ENCODE data around the gene RAPGEF2.
A peak's percentile ranks its signal among the peaks of the same experiment; 100 is the strongest.

Gene RAPGEF2

DNA sequence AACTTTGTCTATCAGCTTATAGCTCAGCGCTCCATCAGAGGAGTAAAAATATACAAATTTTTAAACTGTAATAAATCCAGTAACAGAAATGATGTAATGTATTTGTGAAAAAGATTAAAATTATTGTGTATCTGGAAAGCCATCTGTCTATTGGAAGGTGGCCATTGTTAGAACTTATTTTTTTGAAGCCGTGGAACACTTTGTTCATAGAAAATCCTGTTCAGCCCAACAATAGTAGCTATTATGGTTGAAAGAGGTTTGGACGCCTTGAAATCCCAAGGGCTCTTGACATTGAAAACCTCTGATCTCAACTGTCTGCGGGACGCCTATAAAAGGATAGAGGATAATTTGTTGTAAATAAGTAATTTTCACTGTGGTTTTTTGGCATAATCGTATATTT, 98.3 kb downstream of the RAPGEF2 start:
- DNase-seq, result peak; percentile 47

DNA sequence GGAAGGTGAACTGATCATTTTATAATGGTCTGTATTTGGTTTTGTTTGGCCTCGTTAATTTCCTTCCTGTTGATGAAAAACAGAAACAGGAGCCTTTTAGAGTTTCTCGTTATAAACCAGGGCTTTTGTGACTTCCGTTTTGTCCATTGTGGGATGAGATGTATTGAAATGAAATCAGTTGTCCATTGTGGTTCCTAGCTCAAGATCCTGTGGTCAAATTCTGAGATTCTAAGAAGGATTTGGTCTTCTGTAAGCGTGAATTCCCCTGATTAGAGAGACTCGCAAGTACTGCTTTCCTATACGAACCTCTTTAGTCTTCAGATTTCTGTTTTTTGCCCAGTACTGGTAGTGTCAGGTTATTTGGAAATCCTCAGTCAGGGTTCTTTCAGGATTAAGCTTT, 101.7 kb downstream of the RAPGEF2 start:
- no peak for DNase-seq

- no peak for DNase-seq
These were observed 102.6 kb downstream of the RAPGEF2 start for GRCh38 chr4:159205466-159205865.

DNA sequence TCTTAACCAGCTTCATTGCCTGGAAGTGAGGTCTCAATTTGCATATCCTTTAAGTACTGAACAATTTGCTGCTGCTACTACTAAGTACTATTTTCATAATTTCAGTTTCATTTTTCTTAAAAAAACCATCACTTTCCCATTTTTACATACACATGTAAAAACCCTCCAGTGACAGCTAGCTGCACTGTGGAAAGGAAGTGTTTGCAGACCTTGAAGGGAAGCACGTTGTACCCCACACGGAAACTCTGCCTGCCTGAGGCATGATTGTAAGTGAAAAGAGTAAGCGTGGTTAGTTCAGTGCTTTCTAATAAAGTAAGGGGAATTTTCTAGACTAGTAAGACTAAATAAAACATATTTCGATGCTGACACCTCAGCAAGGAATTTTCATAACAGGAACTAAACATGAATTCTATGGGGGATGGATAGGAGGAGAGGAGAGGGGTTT, 103.6 kb downstream of the RAPGEF2 start:
- DNase-seq, result no peak

GRCh38 chr4:159209249-159209648, 106.4 kb downstream of the RAPGEF2 start:
- DNase-seq, result no peak

DNA sequence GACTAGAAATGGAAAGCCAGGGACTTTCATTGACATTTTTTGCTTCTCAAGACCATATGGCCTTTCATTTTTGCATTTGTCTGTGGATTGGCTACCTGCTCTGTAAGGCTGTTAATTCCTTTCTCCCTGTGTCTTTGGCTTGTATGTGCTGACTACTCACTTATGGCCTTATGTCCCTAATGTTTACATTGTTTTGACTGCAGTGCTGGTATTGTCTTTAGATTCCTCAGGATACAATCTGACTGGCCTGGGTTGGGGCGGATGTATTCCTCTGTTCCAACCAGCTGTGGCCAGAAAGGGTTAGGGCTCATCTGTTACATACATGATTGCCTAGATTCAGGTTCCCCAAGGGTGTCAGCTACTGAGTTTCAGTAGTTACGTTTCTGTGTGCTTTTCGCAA, 108.1 kb downstream of the RAPGEF2 start:
- DNase-seq, result no peak

- DNase-seq, result no peak
These were observed 109.9 kb downstream of the RAPGEF2 start for GRCh38 chr4:159212675-159213293.

DNA sequence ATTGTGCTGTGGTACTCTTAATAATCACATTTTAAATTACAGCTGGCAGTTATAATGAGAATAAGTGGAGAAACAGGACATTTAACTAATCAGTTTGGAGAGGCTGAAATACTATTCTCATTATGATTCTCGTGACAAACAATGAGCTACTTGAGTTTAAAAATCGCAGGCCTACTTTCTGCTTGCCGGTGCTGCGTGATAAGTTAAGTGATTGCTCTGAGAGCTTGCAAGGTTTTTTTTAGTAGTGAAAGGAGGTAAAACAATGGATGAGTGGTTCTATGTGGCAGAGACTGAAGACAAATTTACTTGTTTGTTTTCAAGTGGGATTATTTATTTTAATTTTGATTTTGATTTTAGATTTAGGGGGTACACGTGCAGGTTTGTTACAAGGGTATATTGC, 114.0 kb downstream of the RAPGEF2 start:
- peak; percentile 9 for DNase-seq

- no peak for DNase-seq
These were observed 117.0 kb downstream of the RAPGEF2 start for GRCh38 chr4:159219862-159220261.

DNA sequence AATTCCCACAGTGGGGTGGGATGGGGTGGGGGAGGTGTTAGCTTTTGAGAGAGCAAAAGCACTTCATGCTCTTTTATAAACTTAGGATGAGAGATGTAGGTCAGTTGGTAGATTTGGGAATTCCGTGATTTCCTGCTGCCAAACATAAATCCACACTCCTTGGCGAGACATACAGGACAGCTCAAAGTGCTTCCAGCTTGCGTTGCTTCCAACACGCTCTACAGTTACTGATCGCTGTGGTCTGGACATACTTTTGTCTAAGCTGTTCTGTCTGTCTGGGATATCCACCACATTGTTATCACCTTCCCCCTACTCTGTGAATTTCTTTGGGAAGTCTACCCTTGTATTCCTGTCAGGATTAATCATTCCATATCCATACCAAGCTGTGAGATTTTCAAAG, 117.5 kb downstream of the RAPGEF2 start:
- no peak for DNase-seq

GRCh38 chr4:159221280-159221679, 118.4 kb downstream of the RAPGEF2 start:
- DNase-seq, result no peak

DNA sequence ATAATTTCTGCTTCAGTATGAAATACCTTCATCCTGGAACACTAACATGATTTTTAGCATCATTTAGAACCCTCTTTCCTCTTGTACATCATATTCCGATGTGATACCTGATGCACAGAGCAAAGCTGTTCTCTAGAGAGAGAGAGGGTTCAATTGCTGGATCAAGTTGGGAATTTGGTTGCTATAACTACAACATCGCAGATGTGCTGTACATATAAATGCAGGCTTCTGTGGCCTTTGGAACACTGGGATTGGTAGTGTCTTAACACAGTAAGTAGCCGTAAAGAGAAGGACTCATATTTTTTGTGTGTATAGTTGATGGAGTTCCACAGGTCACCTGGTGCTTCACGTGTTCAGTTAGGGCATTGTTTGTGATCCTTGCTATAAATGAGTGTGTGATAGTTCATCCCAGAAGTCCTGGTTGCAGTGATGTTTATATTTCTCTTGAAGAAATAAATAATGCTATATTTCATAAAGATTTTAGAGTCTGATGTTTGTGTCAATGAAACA, 119.2 kb downstream of the RAPGEF2 start:
- DNase-seq, result no peak

DNA sequence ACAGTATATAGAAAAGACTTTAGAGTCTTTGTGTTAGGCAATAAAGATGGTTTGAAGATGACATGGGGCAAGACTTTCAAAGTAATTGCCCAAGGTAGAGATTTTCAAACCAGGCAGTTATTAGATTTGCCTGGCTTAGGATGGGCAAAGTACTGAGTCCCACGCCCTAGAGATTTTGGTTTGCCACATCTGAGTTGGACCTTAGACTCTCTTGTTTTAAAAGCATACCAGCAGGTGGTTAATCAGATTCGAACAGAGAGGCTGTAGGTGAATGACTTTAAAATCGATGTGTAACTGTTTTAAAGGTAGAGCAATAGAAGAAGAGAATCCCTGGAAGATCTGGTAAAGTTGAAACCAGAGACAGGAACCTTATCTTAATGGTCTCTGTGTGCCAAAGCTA, 121.5 kb downstream of the RAPGEF2 start:
- DNase-seq, result no peak

GRCh38 chr4:159227378-159227777, 124.5 kb downstream of the RAPGEF2 start:
- DNase-seq, result no peak

DNA sequence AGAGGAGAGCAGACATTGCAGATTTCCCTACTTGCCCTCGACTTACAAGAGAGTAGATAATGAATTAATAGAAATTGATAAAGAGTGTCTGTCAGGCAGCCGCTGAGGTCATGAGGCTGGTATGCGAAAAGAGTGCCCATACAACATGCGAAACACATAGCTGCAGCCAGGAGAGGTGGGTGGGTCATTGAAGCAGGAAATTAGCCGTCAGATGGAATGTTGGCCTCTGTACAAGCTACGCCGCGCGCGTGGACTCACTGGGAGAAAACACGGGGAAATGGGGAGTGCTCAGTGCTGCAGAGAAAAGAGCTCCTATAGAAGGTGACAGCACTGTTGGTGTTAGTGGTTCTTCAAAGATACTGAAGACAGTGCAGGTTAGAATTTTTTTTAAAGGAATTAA, 125.1 kb downstream of the RAPGEF2 start:
- DNase-seq, result no peak

GRCh38 chr4:159229164-159229563, 126.3 kb downstream of the RAPGEF2 start:
- DNase-seq, result no peak

- DNase-seq, result no peak
These were observed 129.7 kb downstream of the RAPGEF2 start for GRCh38 chr4:159232465-159233106.

DNA sequence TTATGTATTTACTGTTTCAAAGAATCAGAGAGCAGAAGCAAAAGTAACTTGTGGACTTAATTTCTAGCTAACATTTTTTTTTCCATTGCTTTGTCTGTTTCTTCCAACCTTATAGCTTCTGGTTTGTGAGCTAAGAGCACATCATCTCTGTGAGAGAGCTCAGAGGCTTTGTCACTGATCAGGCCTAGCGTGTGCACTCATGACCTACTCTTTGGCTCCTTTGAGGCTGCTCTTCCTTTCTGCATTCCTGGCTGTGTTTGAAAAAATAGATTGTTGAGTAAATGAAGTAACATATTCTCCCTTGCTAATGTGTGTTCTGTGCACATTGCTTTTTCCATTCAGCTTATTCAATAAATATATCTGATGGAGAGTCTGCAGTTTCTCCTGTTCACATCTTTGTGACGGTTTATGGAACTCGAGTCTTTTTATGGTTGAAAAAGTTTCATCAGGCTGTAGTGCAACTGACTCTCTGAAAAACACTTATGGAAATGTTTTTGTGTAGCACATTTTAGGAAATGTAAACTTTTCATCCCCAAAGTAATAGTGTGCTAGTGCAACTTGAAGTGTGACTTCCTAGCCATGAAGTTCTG, 133.0 kb downstream of the RAPGEF2 start:
- no peak for DNase-seq

DNA sequence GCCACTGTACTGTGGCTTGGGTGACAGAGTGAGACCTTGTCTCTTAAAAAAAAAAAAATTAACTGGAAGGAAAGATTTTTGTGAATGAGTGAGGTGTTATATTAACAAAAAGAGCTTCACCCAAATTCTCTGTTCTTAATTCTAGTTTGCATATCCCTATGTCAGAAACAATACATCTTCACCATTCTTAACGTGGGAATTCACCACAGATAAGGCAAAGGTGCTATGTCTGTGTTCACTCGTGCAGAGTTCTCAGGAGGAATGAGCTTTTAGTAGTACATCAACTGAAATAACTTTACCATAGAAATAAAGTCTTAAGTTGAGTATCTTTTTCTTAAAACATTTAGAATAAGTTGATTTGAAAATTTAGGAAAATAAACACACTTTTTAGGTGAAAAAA, 135.1 kb downstream of the RAPGEF2 start:
- no peak for DNase-seq

GRCh38 chr4:159238631-159239030, 135.8 kb downstream of the RAPGEF2 start:
- DNase-seq, result no peak

GRCh38 chr4:159239629-159240028, 136.8 kb downstream of the RAPGEF2 start:
- no peak for DNase-seq

DNA sequence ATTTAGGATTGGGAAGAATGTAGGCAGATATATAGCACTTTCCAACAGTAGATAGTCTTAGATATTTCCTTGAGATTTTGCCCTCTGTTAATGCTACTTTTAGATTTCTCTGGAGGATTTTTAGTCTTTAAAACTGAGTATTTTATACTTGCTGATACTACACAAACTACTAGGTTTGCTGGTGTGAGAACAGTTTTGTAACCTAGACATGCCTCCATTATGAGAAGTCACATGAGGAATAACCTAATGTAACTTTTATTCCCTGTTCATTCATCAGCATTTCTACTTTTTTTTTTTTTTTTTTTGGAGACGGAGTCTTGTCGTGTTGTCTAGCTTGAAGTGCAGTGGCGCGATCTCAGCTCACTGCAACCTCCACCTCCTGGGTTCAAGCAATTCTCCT, 137.2 kb downstream of the RAPGEF2 start:
- DNase-seq, result no peak

DNA sequence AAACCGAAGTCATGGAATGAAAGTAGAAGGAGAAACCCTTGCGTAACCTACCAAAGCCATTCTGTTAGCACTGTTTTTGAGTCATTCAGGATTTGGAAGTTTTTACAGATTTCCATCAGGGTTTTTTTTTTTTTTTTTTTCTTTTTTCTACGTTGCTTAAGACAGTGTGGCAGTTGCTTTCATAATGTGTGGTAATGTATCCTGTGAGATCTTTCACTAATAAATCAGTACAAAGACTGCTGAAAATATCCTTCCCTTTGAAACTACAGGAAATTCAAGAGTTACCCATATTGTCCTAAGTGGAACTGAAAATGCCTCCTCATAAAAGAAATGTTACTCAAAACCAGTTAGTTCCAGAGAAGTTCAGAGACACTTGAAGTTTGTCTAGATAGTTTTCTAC, 137.8 kb downstream of the RAPGEF2 start:
- no peak for DNase-seq

- DNase-seq, result no peak
These were observed 139.5 kb downstream of the RAPGEF2 start for GRCh38 chr4:159242427-159242826.

Data from DMS79 treated with DMSO at 0.1 percent for 48 hours (cell line).